LNCaP clone FGC (cell line): ENCODE measurements around the gene NUP214.
"Not testable (repeated sequence)": the region's sequence is repeated elsewhere in the genome, so short reads cannot be mapped to it uniquely, and the experiment has no call there.

Experiments used
- DNase-seq: peaks from one replicate; pipeline ENCODE4 v3.0.0-alpha.2; 2011; ENCODE audit warnings: low read depth
- H3K4me3 ChIP-seq: 2 replicates; pipeline ENCODE4 v1.5.1; 2011; ENCODE audit warnings: mild to moderate bottlenecking, low read depth, low read length, control low read depth
- CTCF ChIP-seq: IDR thresholded peaks from 2 replicates; pipeline ENCODE4 v1.5.1; 2012; ENCODE audit warnings: mild to moderate bottlenecking; ENCODE audit not compliant: control insufficient read depth, insufficient read depth; ENCODE audit errors: extremely low read depth

Gene NUP214

DNA sequence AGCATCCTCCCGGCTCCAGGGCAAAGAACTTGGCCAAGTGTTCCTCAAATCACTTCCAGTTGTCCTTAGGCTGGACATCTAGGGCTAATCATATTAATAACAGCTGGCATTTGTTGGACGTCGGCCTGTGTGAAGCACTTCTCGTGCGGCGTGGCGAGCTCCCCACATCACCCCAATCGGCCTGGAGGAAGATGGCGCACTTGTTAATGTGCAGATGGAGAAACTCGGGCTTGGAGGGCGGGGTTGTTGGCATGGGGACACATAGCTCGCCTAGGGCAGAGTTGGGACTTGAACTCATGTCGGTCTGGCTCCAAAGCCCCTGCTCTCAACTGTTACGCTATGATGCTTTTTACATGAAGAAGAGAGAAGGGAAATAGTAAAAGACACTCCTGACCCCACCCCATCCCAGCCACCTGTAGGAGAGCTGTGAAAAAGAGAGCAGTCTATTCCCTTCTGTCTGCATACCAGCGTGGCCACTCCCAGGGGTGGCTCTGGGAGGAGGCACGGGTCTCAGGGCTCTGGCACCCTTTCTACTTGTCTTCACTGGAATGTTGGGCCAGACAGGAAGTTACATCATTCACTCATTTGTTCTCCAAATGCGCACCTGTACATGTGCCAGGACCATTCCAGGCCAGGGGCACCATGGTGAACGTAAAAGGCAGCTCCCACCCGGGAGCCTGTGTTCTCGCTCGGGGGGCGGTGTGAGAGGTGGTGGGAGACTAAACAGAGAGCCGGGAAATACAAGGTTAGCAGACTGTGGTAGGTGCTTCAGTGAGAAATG is 12.8 kb upstream of the NUP214 start:
- no peak overlapping the region for H3K4me3 ChIP-seq
- DNase-seq = no peak
- no peak for TF ChIP-seq CTCF

- H3K4me3 ChIP-seq = no peak overlapping the region
- DNase-seq = no peak
- no peak for TF ChIP-seq CTCF
These were observed 11.7 kb upstream of the NUP214 start for GRCh38 chr9:131113655-131114054.

DNA sequence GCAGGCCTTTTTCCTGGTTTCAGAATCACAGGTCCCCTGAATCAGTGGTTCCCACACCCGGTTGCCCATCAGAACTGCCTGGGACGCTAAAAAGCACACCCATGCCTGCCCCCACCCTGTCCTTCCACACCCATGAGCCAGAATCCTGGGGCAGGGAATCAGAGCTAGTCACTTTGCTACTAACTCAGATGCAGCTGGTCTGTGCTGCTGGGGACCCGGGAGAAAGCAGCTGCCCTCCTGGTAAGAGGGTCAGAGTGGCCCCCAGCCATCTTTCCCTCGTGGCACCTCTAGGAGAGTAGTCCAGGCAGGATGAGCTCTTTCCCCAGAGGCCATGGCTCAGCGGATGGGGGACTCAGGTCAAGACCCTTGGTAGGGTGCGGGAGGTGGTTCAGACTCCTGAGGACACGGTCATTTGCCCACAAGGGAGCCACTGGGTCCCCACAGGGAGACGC is 11.3 kb upstream of the NUP214 start:
- DNase-seq = no peak
- no peak for TF ChIP-seq CTCF
- H3K4me3 ChIP-seq = no peak overlapping the region

GRCh38 chr9:131115360-131115742 is 10.0 kb upstream of the NUP214 start:
- not testable (repeated sequence) for H3K4me3 ChIP-seq, DNase-seq

- H3K4me3 ChIP-seq = no peak overlapping the region
- no peak for TF ChIP-seq CTCF
- DNase-seq = no peak
These were observed 8.9 kb upstream of the NUP214 start for GRCh38 chr9:131116281-131117120.

- no peak for DNase-seq
- no peak overlapping the region for H3K4me3 ChIP-seq
- no peak for TF ChIP-seq CTCF
These were observed 8.1 kb upstream of the NUP214 start for GRCh38 chr9:131117121-131117761.

- no peak for TF ChIP-seq CTCF
- DNase-seq = no peak
- no peak overlapping the region for H3K4me3 ChIP-seq
These were observed 7.6 kb upstream of the NUP214 start for GRCh38 chr9:131117762-131118145.
